ENCODE results near the gene RPP40. TPM values are rescaled to one million over a fixed set of nuclear protein-coding genes. Genes with fewer than 3 reads are reported as not detected.

Gene RPP40
- total RNA-seq, 1 experiment from 2014 or later = 25.9 TPM

- Histone ChIP-seq H3K27me3 (ENCODE audit: control insufficient read depth, insufficient read depth, low read length) (no peaks in the 10 kb centered on the region), H3K27ac (ENCODE audit: low read length) (no peak overlapping the region), H3K36me3 (ENCODE audit: control insufficient read depth, insufficient read depth, low read length) (no peaks in the 10 kb centered on the region; the same call in 1 of the 2 replicates), H3K9me3 (ENCODE audit: control insufficient read depth, insufficient read depth, low read depth, low read length) (no peaks in the 10 kb centered on the region), H3K4me1 (ENCODE audit: control insufficient read depth, insufficient read depth, low read length) (no peaks in the 10 kb centered on the region), H3K4me3 (ENCODE audit: low read depth in 2 of 2, low read length in 2 of 2) (no peak overlapping the region)
- intact Hi-C loops (cut with micrococcal nuclease; ENCODE audit: unreplicated experiment) (no loop called here), in situ Hi-C loops (cut with HindIII; ENCODE audit: low pct_unique_long_range_greater_than_20kb, low sequenced_read_pairs) (no loop called here)
- DNase-seq (ENCODE audit: low read depth, low spot score) (no peak), ATAC-seq (no peak)
- BruUV-seq (replicated peaks) = no TSS peak
- ChIA-PET CTCF (no interaction called here), POLR2A (no interaction called here)
- no peak for TF ChIP-seq REST (IDR thresholded peaks at IDR 0.05; ENCODE audit: insufficient read depth in 1 of 2, low read depth in 2 of 2, low read length in 1 of 2)
- no peak for TF ChIP-seq CTCF (IDR thresholded peaks at IDR 0.05)
- TF ChIP-seq SIN3A (IDR thresholded peaks at IDR 0.05; ENCODE audit: borderline replicate concordance, insufficient read depth, low read depth, low read length) = no peak
Measured at GRCh38 chr6:4956625-4957024, 47.2 kb downstream of the RPP40 start.

GRCh38 chr6:4953440-4953839, 50.4 kb downstream of the RPP40 start:
- Histone ChIP-seq H3K36me3 (ENCODE audit: control insufficient read depth, insufficient read depth, low read length) (no peaks in the 10 kb centered on the region; the same call in 1 of the 2 replicates), H3K4me1 (ENCODE audit: control insufficient read depth, insufficient read depth, low read length) (no peaks in the 10 kb centered on the region), H3K27ac (ENCODE audit: low read length) (no peak overlapping the region), H3K27me3 (ENCODE audit: control insufficient read depth, insufficient read depth, low read length) (no peaks in the 10 kb centered on the region), H3K9me3 (ENCODE audit: control insufficient read depth, insufficient read depth, low read depth, low read length) (no peaks in the 10 kb centered on the region), H3K4me3 (ENCODE audit: low read depth in 2 of 2, low read length in 2 of 2) (no peak overlapping the region)
- intact Hi-C loops (cut with micrococcal nuclease; ENCODE audit: unreplicated experiment) (no loop called here), in situ Hi-C loops (cut with HindIII; ENCODE audit: low pct_unique_long_range_greater_than_20kb, low sequenced_read_pairs) (no loop called here)
- POLR2A ChIA-PET = no interaction called here
- CTCF ChIA-PET = interaction anchor here (0.5 kb wide), 1 partner anchor 51 kb away, joined by 3 read pairs; the partner anchor contains the start of gene RPP40
- no peak for TF ChIP-seq POLR2AphosphoS5 (IDR thresholded peaks at IDR 0.05; ENCODE audit: low read depth, low read length)
- TF ChIP-seq CTCF (IDR thresholded peaks at IDR 0.05) = no peak
- TF ChIP-seq TCF7L2 (IDR thresholded peaks at IDR 0.05; ENCODE audit: low read depth, low read length) = no peak
- no peak for TF ChIP-seq REST (IDR thresholded peaks at IDR 0.05; ENCODE audit: insufficient read depth in 1 of 2, low read depth in 2 of 2, low read length in 1 of 2)
- TF ChIP-seq SIN3A (IDR thresholded peaks at IDR 0.05; ENCODE audit: borderline replicate concordance, insufficient read depth, low read depth, low read length) = no peak
- DNase-seq (ENCODE audit: low read depth, low spot score) (no peak), ATAC-seq (no peak)
- BruUV-seq (replicated peaks) = no TSS peak

All from Panc1 (cell line).